ENCODE measurements around the gene EIF2B1.

The EIF2B1 gene

GRCh38 chr12:123633379-123634141, at the start of gene EIF2B1, which contains the start of gene GTF2H3:
Gene EIF2B1 (minus strand): TSS chr12:123633686. CDS start chr12:123633557, 129 bp downstream.
Gene GTF2H3 (plus strand): TSS chr12:123633829. CDS start chr12:123633860, 31 bp downstream.
- DNase-seq (ENCODE audit: low spot score): peak; percentile 99

GRCh38 chr12:123681605-123682004, 48.1 kb upstream of the EIF2B1 start:
- DNase-seq (ENCODE audit: low spot score): no peak

- DNase-seq (ENCODE audit: low spot score): no peak
Measured at GRCh38 chr12:123678981-123679380, 45.5 kb upstream of the EIF2B1 start.

- DNase-seq (ENCODE audit: low spot score): no peak
Measured at GRCh38 chr12:123676616-123677320, 43.3 kb upstream of the EIF2B1 start.

GRCh38 chr12:123675436-123675835, 42.0 kb upstream of the EIF2B1 start:
- DNase-seq (ENCODE audit: low spot score): no peak

GRCh38 chr12:123671876-123672275, 38.4 kb upstream of the EIF2B1 start:
- no peak for DNase-seq (ENCODE audit: low spot score)

GRCh38 chr12:123670882-123671728, 37.6 kb upstream of the EIF2B1 start, which contains the start of gene TCTN2:
Gene TCTN2 (plus strand): TSS chr12:123671113. CDS start chr12:123671241, 128 bp downstream.
- DNase-seq (ENCODE audit: low spot score): peak; percentile 95

GRCh38 chr12:123667771-123668170, 34.3 kb upstream of the EIF2B1 start:
- DNase-seq (ENCODE audit: low spot score): no peak

- DNase-seq (ENCODE audit: low spot score): peak; percentile 17
Measured at GRCh38 chr12:123659996-123660727, 26.7 kb upstream of the EIF2B1 start.

GRCh38 chr12:123657211-123657610, 23.7 kb upstream of the EIF2B1 start:
- no peak for DNase-seq (ENCODE audit: low spot score)

GRCh38 chr12:123656392-123656791, 22.9 kb upstream of the EIF2B1 start:
- no peak for DNase-seq (ENCODE audit: low spot score)

GRCh38 chr12:123655420-123655819, 21.9 kb upstream of the EIF2B1 start:
- DNase-seq (ENCODE audit: low spot score): no peak

- no peak for DNase-seq (ENCODE audit: low spot score)
Measured at GRCh38 chr12:123654129-123654701, 20.7 kb upstream of the EIF2B1 start.

- DNase-seq (ENCODE audit: low spot score): no peak
Measured at GRCh38 chr12:123648401-123648800, 14.9 kb upstream of the EIF2B1 start.

GRCh38 chr12:123645878-123646277, 12.4 kb upstream of the EIF2B1 start:
- no peak for DNase-seq (ENCODE audit: low spot score)

GRCh38 chr12:123645380-123645779, 11.9 kb upstream of the EIF2B1 start:
- DNase-seq (ENCODE audit: low spot score): no peak

- DNase-seq (ENCODE audit: low spot score): no peak
Measured at GRCh38 chr12:123643911-123644310, 10.4 kb upstream of the EIF2B1 start.

GRCh38 chr12:123634142-123634561, 666 bp upstream of the EIF2B1 start:
- no peak for DNase-seq (ENCODE audit: low spot score)

- no peak for DNase-seq (ENCODE audit: low spot score)
Measured at GRCh38 chr12:123621619-123622530, 11.6 kb downstream of the EIF2B1 start.

GRCh38 chr12:123621101-123621500, 12.4 kb downstream of the EIF2B1 start:
- DNase-seq (ENCODE audit: low spot score): no peak
